SH-SY5Y (cell line): ENCODE data around the gene SLC16A7.

Experiments used
- GATA2 ChIP-seq: IDR thresholded peaks from 2 replicates; pipeline ENCODE4 v1.6.1; 2011; ENCODE audit warnings: mild to moderate bottlenecking, low read depth, low read length
- GATA3 ChIP-seq: IDR thresholded peaks from 2 replicates; pipeline ENCODE4 v1.6.1; 2011; ENCODE audit warnings: low read depth, mild to moderate bottlenecking, low read length, moderate library complexity

DNA sequence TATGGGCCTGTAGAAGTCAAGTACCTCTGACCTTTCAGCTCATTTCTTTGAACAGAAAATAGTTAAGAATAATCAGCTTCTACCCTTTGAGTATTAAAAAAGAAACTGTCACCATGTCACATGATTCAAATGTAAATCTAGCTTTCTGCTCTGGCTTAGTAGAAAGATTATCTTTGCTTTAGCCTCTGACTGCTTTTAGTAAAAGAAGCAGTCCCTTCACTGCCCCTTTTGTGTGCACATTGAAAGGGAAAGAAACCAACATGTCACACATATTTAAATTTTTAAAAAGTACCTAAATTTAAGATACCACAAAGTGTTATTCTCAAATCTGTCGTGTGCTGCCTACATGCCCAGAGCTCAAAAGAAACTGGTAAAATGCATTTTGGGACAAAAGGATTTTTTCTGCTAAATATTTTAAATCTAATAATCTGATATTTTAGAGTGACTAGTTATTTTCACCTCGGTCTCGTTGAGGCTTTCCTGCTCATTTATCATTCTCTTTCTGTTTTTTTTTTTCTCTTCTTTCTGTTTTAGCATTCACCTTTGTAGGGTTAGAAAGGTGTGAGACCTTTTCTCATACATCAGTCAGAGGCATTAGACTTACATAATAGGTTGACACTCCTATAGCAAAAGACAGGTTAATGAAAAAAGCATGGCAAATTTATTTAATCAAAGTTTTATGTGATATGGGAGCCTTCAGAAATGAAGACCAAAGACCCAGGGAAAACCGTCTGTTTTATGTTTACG is 41.3 kb downstream of the SLC16A7 start:
- TF ChIP-seq GATA2 (no peak), GATA3 (no peak)
